Stomach (tissue), 4 donors: ENCODE data around the gene STK32A.

Source experiments
- CTCF ChIP-seq, 7 experiments: fragments of 450-650 bp in 4 of 7; fragments of 200-600 bp in 3 of 7; sonication (generic) in 3 of 7; IDR thresholded peaks; one replicate each; pipeline ENCODE4 v1.5.1; 2016 to 2019; ENCODE audit warnings: antibody characterized with exemption in 7 of 7, control low read depth in 2 of 7, mild to moderate bottlenecking in 1 of 7
- EP300 ChIP-seq: sonication (generic); formaldehyde crosslinking; IDR thresholded peaks from one replicate; pipeline ENCODE4 v1.6.1; 2017; ENCODE audit warnings: antibody characterized with exemption
- POLR2A ChIP-seq, 4 donors: fragments of 450-650 bp; IDR thresholded peaks; one replicate each; pipeline ENCODE4 v1.6.1; 2016; ENCODE audit warnings: antibody characterized with exemption in 4 of 4, control low read depth in 2 of 4, mild to moderate bottlenecking in 1 of 4, moderate library complexity in 1 of 4

GRCh38 chr5:147339313-147339712 is 104.5 kb downstream of the STK32A start:
- no peak for TF ChIP-seq CTCF (IDR thresholded peaks at IDR 0.05)
- no peak for TF ChIP-seq EP300
- no peak for TF ChIP-seq POLR2A (IDR thresholded peaks at IDR 0.05)
